NCI-H526 treated with DMSO at 0.1 percent for 48 hours (cell line): ENCODE data around the gene NAT8L.

Experiments
- DNase-seq: peaks from one replicate; lab custom pipeline; 2025; lab: John Stamatoyannopoulos, UW

NAT8L gene

DNA sequence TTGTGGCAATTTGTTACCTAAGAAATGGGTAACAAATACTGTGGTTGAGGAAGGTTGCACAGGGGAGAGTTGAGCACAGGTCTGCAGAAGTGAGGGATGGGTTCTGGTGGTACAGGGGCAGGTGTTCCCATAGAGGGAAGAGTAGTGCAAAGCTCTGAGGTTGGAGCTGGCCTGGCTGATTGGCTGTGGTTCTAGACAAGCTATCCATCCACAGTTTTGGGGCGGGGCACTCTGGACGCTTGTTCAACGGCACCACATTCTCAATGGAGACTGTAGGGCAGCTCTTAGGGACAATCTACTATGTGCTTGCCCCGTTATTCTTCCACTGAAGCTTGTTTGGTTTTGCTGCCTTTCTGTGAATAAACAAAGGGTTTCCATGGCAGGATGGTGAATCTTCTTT, 35.4 kb downstream of the NAT8L start:
- DNase-seq = no peak

DNA sequence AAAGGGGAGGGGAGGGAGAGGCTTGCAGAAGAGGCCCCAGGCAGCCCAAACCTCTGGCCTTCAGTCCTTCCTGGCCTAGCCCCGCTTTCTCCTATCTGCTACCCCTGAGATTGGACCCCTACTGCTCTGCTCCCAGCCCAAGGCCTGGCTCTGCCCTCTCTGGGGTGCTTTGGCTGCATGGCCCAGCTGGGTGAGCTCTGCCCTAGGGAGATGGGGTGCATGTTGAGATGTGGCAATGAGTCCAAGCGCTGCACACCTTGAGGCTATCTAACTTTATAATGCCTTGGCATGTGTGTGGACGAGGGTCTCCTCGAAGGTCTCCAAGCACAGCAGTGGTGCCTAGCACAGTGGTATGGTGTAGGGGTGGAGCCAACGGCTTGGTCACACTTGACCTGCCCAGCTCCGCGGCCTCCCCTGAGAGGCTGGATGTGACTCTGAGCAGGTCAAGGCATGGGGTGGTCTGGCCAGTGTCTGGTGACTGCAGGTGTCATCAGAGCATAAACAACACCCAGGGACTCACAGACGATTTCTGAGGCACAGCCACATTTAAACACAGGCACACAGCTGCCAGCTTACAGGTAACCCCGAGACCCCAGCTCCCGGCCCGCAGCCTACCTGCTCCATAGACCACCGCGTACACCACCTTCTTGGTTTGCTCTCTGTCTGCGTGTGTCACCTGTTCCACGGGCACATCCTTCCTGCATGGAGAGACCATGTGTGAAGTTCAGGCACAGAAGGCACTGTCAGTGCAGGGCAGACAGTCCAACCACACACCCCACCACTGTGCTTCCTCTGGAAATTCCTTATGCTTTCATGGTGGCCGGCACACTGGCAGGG, 36.3 kb downstream of the NAT8L start:
- no peak for DNase-seq

DNA sequence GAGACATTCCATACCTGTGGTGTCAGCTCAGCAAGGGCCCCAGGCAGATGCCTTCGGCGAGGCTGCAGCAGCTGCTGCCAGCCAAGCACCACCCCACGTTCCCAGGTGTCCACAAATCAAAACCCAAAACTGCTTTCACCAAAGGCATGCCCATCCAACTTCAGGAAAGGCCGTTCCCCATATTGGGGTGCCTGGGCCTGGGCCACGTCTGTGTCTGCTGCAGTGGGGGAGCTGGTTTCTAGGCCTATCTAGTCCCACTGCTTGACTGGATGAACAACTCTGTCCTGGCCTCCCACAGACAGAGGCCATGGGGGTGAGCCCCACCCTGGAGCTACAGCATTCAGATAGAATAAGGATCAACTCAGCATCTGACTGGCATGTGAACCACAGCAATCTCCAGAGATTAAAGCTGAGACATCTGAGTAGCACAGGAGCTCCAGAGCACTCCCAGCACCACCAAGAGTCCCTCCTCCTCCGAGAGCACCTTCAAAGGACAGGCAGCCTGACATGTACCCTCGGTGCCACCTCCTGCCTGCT, 37.0 kb downstream of the NAT8L start:
- DNase-seq = no peak

DNA sequence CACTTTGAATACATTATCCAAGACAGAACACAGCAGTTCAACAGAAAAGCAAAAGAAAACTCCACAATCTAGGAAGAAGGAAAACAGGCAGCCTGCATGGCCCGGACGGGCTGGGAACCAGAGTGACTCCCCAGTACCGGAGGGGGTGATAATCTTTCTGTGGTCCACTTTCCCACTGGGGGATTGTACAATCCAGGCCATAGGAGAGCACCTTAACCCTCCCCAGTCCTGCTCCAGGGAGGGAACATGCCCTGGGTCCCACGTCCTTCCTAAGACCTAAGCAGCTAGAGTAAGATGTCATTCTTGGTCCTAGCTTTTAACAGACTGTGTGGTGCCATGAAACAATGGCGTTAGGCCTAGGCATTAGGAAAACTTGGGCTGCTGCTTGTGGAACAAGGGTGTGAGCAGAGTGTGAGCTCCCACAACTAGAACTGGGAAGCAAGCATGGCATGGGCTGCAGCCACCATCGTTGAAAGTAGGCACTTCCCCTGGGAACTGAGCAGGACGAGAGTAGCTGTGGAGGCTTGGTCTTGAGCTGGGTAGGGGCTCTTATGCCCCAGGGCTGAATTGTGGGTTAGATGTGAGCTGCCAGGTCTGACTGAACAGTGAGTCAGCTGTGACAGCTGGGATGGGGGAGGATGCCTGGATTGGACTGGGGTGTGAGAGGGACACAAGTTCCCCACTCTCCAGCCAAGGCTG, 42.4 kb downstream of the NAT8L start:
- no peak for DNase-seq

DNA sequence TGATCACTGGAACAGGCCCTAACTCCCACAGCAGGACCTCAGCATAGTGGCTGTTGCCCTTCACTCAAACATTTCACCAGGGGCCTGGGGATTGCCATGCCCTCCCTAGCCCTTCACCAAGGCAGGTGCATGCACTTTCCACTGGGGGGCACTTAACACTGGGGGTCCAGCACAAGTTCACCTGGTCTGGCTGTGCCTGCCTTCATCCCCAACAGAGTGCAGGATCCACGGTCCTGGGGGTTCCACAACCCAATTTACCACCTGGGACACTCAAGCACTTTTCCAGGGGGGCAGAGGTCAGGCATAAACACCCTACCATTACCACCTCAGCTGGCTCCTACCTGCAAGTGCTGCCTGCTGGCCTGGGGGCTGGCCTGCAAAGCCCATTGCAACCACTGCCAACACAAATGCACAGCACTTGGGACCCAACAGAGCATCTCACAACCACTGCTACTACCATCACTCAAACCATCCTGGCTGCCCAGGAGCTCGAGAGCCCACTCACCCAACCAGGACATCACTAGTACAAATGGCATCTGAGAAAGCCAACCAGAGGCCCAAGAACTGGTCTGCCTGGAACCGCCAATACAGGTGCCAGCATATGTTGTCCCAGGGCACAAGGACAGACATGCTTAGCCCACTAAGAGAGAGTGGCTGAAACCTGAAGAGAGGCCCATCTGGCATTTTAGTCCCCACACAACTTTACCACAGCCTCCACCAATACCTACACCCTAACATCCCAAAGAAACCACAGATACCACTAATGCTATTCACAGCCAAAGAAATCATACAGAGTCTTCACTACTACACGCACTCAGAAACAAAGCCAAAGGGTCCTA, 43.1 kb downstream of the NAT8L start:
- no peak for DNase-seq

DNA sequence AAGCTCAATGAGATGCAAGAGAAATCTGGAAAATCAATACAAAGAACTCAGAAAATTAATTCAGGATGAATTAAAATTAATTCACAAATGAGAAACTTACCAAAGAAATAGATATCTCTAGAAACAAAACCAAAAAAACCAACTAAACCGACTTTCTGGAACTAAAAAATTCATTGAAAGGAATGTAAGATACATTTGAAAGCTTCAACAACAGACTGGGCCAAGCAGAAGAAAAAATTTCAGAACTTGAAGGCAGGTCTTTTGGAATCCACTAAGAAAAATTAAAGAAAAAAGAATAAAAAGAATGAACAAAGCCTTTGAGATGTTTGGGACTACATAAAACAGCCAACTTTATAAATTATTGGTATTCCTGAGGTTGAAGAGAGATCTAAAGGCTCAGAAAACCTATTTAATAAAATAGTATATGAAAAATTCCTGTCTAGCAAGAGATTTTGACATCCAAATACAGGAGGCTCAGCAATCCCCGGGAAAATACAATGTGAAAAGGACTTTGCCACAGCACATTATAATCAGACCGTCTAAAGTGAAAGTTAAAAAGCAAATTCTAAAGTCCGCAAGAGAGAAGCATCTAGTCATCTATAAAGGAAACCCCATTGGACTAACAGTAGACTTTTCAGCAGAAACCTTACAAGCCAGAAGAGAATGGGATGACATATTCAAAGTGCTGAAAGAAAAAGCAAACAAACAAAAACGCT, 44.2 kb downstream of the NAT8L start:
- DNase-seq = no peak

DNA sequence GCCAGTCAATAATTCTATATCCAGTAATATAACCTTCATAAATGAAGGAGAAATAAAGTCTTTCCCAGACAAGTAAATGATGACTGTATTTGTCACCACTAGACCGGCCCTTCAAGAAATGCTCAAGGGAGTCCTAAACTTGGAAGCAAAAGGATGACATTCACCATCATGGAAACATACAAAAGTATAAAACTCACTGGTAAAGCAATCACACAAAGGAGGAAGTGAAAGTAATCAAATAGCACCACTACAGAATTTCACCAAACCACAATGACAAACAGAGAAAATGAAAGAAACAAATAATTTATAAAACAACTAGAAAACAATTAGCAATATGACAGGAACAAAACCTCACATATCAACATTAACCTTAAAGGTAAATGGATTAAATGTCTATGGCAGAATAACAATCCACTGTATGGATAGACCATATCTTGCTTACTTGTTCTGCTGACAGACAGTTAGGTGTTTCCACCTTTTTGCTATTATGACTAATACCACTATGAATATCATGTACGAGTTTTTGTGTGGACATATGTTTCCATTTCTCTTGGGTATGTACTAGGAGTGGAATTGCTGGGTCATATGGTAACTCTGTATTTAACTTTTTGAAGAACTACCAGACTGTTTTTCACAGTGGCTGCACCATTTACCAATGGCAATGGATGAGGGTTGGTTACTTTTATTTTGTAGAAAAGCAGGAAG, 44.9 kb downstream of the NAT8L start:
- no peak for DNase-seq

DNA sequence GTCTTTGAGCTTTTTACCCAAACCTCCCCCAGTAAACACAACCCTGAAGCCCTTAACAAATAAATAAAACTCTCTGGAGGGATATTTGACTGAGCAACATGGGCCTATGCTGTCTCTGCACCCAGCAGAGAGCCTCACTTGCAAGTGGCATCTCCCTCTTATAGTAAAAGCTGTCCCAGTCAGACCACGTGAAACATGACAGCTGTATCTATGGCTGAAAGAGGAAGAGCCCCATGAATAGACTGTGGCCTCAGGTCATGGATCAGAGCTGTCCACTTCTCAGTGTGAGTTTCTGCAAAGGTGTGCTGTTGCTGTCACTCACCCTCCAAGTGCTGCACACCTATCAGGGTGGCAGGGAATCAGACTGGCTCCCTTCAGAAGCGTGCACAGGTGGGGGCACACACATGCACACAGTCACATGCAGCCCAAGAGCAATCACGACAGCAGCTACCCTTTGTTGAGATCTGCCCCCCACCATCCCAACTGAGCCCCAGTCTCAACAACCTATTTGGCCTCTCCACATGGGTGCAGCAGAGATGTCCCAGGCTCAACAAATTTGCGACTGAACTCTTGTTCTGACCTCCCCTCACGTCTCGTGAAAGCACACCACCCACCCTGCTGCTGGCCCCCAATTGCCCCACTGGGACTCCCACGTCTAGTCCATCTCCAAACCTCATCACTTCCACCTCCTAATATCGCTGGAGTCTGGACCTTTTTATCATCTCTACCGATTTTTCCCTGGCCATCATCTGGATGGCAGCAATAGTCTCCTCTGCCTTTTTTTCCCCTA, 45.6 kb downstream of the NAT8L start:
- no peak for DNase-seq

DNA sequence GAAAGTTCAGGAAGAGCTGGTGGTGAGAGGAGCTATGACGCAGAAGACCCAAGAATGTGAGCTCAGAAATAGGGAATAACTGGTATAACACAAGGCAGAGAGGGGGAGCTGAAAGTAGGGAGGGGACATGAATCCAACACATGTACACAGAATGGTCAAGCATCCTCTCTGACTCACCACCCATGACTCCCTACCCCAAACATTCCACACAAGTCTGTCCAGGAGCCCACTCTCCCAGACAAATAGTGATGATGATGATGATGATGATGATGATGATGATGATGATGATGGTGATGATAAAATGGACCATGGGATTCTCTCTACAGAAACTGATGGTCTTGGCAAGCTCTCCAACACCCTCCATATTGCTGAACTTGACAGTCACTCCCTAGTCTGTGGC, 46.4 kb downstream of the NAT8L start:
- no peak for DNase-seq

DNA sequence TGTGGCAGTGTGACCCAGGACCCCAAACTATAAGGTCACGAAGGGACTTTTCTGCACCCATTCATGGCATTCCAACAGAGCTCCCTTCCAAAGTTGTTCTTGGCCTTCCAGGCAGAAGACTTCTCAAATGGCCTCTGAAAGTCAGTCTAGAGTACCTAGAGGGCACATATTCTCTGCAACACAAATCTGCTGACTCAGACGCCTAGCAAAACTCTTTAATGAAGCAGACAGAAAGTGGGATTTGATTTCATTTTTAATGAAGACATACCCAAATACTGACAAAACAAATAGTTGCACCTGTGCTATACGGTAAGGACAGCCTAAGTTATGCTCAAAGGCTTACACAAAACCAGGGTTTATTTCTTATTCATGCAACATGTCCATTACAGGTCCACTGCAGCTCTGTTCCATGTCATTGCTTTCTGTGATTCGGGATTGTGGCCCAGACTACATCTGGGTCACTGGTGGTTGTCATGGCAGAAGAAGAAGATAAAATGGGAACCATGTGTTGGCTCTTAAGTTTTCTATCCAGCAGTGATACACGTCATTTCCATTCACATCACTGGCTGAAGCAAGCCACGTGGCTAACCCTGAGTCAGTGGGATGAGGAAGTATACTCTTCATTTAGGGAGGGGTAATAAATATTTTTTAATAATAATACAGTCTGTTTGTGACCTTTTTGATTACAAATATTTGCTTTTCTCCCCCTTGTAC, 57.7 kb downstream of the NAT8L start:
- no peak for DNase-seq
